Mammary epithelial cell (primary cell): Measurements from ENCODE around the gene ABHD15.

Source experiments
- EZH2 ChIP-seq: IDR thresholded peaks from 2 replicates; pipeline ENCODE4 v1.6.1; 2012; ENCODE audit warnings: low read length, inconsistent platforms, borderline replicate concordance
- TF ChIP-seq, protein P1 (sequence below), 2 donors: IDR thresholded peaks in 1 of 2; conservative IDR thresholded peaks in 1 of 2; 2 replicates each; pipeline ENCODE4 v1.5.1; 2011 to 2012; ENCODE audit warnings: inconsistent platforms in 2 of 2, low read length in 2 of 2, mild to moderate bottlenecking in 2 of 2, control low read depth in 1 of 2, low read depth in 1 of 2; ENCODE audit not compliant: insufficient read depth in 1 of 2; ENCODE audit errors: extremely low read depth in 1 of 2

DNA sequence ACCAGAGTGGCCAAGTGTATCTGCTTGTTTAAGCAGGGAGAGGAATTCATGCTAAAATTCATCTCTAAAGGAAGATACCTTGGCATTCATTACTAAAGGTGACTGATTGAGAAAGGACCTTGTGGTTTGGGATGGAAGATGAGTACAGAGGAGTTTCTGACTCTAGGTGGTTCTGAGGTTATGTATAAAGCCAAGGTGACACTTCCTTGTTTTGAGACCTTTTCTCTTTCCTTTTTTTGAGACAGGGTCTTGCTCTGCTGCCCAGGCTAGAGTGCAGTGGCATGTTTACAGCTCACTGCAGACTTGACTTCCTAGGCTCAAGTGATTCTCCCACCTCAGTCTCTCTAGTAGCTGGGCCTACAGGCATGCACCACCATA, 9.1 kb downstream of the ABHD15 start:
- TF ChIP-seq, protein P1, sequence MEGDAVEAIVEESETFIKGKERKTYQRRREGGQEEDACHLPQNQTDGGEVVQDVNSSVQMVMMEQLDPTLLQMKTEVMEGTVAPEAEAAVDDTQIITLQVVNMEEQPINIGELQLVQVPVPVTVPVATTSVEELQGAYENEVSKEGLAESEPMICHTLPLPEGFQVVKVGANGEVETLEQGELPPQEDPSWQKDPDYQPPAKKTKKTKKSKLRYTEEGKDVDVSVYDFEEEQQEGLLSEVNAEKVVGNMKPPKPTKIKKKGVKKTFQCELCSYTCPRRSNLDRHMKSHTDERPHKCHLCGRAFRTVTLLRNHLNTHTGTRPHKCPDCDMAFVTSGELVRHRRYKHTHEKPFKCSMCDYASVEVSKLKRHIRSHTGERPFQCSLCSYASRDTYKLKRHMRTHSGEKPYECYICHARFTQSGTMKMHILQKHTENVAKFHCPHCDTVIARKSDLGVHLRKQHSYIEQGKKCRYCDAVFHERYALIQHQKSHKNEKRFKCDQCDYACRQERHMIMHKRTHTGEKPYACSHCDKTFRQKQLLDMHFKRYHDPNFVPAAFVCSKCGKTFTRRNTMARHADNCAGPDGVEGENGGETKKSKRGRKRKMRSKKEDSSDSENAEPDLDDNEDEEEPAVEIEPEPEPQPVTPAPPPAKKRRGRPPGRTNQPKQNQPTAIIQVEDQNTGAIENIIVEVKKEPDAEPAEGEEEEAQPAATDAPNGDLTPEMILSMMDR (conservative IDR thresholded peaks at IDR 0.05 in 1 of 2, IDR thresholded peaks at IDR 0.05 in 1 of 2; ENCODE audit: extremely low read depth in 1 of 2, insufficient read depth in 1 of 2, low read depth in 1 of 2, low read length in 2 of 2): no peak
- no peak for TF ChIP-seq EZH2
